ENCODE measurements around the gene OR14C36. TPM values are rescaled to one million over a fixed set of nuclear protein-coding genes. Genes with fewer than 3 reads are reported as not detected.

OR14C36 gene
- total and polyA plus RNA-seq, 2 of the 13 experiments (the other 11 are each of a cell fraction or from before 2014, with no cell fraction given): not detected

GRCh38 chr1:248359415-248359814 lies 10.8 kb downstream of the OR14C36 start (continued):
- no peak for TF ChIP-seq PHF20 (CRISPR knock-in tag; IDR thresholded peaks at IDR 0.05)
- no peak for TF ChIP-seq KDM5B (CRISPR knock-in tag; IDR thresholded peaks at IDR 0.05; ENCODE audit: borderline replicate concordance)
- TF ChIP-seq JUN (CRISPR knock-in tag; IDR thresholded peaks at IDR 0.05): no peak
- TF ChIP-seq ZNF350 (CRISPR knock-in tag; IDR thresholded peaks at IDR 0.05; ENCODE audit: borderline replicate concordance, low read depth): no peak
- no peak for TF ChIP-seq ARNTL (CRISPR knock-in tag; IDR thresholded peaks at IDR 0.05)
- no peak for TF ChIP-seq ZNF557 (CRISPR knock-in tag; IDR thresholded peaks at IDR 0.05)
- no peak for TF ChIP-seq TGIF2 (CRISPR knock-in tag; IDR thresholded peaks at IDR 0.05)

- H3K9ac ChIP-seq (ENCODE audit: insufficient read depth, low read depth, low read length): no peak within 1 kb of the TSS
- no peaks in the 10 kb centered on the region for H3K79me2 ChIP-seq (ENCODE audit: insufficient read depth, low read length)
- no peak for TF ChIP-seq HMGXB4 (CRISPR knock-in tag; IDR thresholded peaks at IDR 0.05; ENCODE audit: borderline replicate concordance in 1 of 2, low read depth in 1 of 2)
- TF ChIP-seq NPAS2 (CRISPR knock-in tag; IDR thresholded peaks at IDR 0.05; ENCODE audit: borderline replicate concordance): no peak
- no peak for TF ChIP-seq NFRKB (IDR thresholded peaks at IDR 0.05)
- TF ChIP-seq ZNF576 (CRISPR knock-in tag; IDR thresholded peaks at IDR 0.05): no peak
- no peak for TF ChIP-seq CENPBD1 (CRISPR knock-in tag; IDR thresholded peaks at IDR 0.05; ENCODE audit: borderline replicate concordance, low read depth)
- DNase-seq (ENCODE audit: low spot score): no peak
- no peak within 1 kb of the TSS for H3K27ac ChIP-seq (ENCODE audit: extremely low read length, insufficient read depth, low read length)
- ChIA-PET POLR2A (no interaction called here), CTCF (ENCODE audit: low intra/inter-chr PET ratio, low total read pairs) (no interaction called here)
- no peak within 1 kb of the TSS for H3K4me2 ChIP-seq (ENCODE audit: low read depth, low read length)
- 0% methylated on average over 2 of the region's 3 CpGs for WGBS (ENCODE audit: low lambda C conversion rate)
- in situ Hi-C loops (cut with HindIII; ENCODE audit: extremely low pct_ligation_motif_present, low pct_unique_long_range_greater_than_20kb) (no loop called here), intact Hi-C loops (cut with micrococcal nuclease; ENCODE audit: unreplicated experiment) (no loop called here)
- no peak for ATAC-seq
- H3K4me3 ChIP-seq (replicated peaks in 1 of 3; ENCODE audit: insufficient read depth in 1 of 3, low read depth in 2 of 3, low read length in 3 of 3): no peak within 1 kb of the TSS
- no peak for FAIRE-seq
- no peaks in the 10 kb centered on the region for H4K20me1 ChIP-seq (ENCODE audit: insufficient read depth, low read length)
- no peaks in the 10 kb centered on the region for H3K27me3 ChIP-seq (ENCODE audit: control insufficient read depth in 1 of 2, insufficient read depth in 2 of 2, low read length in 2 of 2)
- BruUV-seq (replicated peaks): no TSS peak
- H3K36me3 ChIP-seq (replicated peaks in 1 of 2; ENCODE audit: control insufficient read depth in 1 of 2, insufficient read depth in 2 of 2, low read length in 2 of 2): no peaks in the 10 kb centered on the region
- no peaks in the 10 kb centered on the region for H3K4me1 ChIP-seq (ENCODE audit: insufficient read depth, low read length)
- H2AFZ ChIP-seq (ENCODE audit: low read length): no peak within 1 kb of the TSS
- peaks cover 14% of the 10 kb centered on the region for H3K9me3 ChIP-seq (ENCODE audit: low read length)
Observed at GRCh38 chr1:248361121-248361715, 12.6 kb downstream of the OR14C36 start, which contains the start of gene OR2T4. Gene OR2T4, plus strand, starts transcription at chr1:248361665. Its CDS starts 0 bp downstream, at chr1:248361665.
